GM23248 (cell line): ENCODE measurements around the gene MPC1. TPM values are rescaled to one million over a fixed set of nuclear protein-coding genes. Genes with fewer than 3 reads are reported as not detected.

Experiments used
- DNase-seq: peaks from one replicate; pipeline ENCODE4 v3.0.0-alpha.2; 2015
- H2AFZ ChIP-seq: fragments of 200-600 bp; sonication (generic); 2 replicates; pipeline ENCODE4 v1.6.1; 2016; ENCODE audit warnings: antibody characterized with exemption
- H3F3A ChIP-seq: fragments of 200-600 bp; sonication (generic); 2 replicates; pipeline ENCODE4 v1.6.1; 2016; ENCODE audit warnings: mild to moderate bottlenecking, antibody characterized with exemption, mixed run types; ENCODE audit not compliant: insufficient read depth
- H3K27ac ChIP-seq: fragments of 200-600 bp; sonication (generic); 2 replicates; pipeline ENCODE4 v1.5.1; 2016; ENCODE audit warnings: mild to moderate bottlenecking
- H3K27me3 ChIP-seq: fragments of 200-600 bp; sonication (generic); replicated peaks from 2 replicates; pipeline ENCODE4 v1.6.1; 2016; ENCODE audit warnings: mild to moderate bottlenecking; ENCODE audit not compliant: insufficient read depth
- H3K36me3 ChIP-seq: fragments of 200-600 bp; sonication (generic); 2 replicates; pipeline ENCODE4 v1.6.1; 2016; ENCODE audit warnings: low read depth, mild to moderate bottlenecking
- H3K4me1 ChIP-seq: fragments of 200-600 bp; sonication (generic); 2 replicates; pipeline ENCODE4 v1.6.1; 2016; ENCODE audit warnings: mild to moderate bottlenecking; ENCODE audit not compliant: insufficient read depth
- H3K4me2 ChIP-seq: fragments of 200-600 bp; sonication (generic); one replicate; pipeline ENCODE4 v1.6.1; 2016; ENCODE audit warnings: mild to moderate bottlenecking; ENCODE audit not compliant: unreplicated experiment
- H3K4me3 ChIP-seq: fragments of 200-600 bp; sonication (generic); 2 replicates; pipeline ENCODE4 v1.5.1; 2016; ENCODE audit warnings: mild to moderate bottlenecking
- H3K79me2 ChIP-seq: fragments of 200-600 bp; sonication (generic); 2 replicates; pipeline ENCODE4 v1.6.1; 2016; ENCODE audit warnings: mild to moderate bottlenecking; ENCODE audit not compliant: insufficient read depth
- H3K9ac ChIP-seq: fragments of 200-600 bp; sonication (generic); 2 replicates; pipeline ENCODE4 v1.6.1; 2016; ENCODE audit warnings: mild to moderate bottlenecking
- H3K9me2 ChIP-seq: fragments of 200-600 bp; sonication (generic); 2 replicates; pipeline ENCODE4 v1.6.1; 2016; ENCODE audit warnings: mixed run types, mild to moderate bottlenecking, moderate library complexity; ENCODE audit not compliant: insufficient read depth
- H3K9me3 ChIP-seq: fragments of 200-600 bp; sonication (generic); one replicate; pipeline ENCODE4 v1.6.1; 2017; ENCODE audit warnings: low read depth
- H4K20me1 ChIP-seq: fragments of 200-600 bp; sonication (generic); 2 replicates; pipeline ENCODE4 v1.6.0; 2016; ENCODE audit not compliant: insufficient read depth
- EZH2 ChIP-seq: fragments of 200-600 bp; sonication (generic); IDR thresholded peaks from 2 replicates; pipeline ENCODE4 v1.6.1; 2018; ENCODE audit warnings: antibody characterized with exemption, mild to moderate bottlenecking; ENCODE audit not compliant: insufficient read depth, poor library complexity, severe bottlenecking
- EZH2phosphoT487 ChIP-seq: fragments of 200-600 bp; sonication (generic); IDR thresholded peaks from 2 replicates; pipeline ENCODE4 v1.6.1; 2018; ENCODE audit warnings: antibody characterized with exemption, moderate library complexity, mild to moderate bottlenecking, low read depth; ENCODE audit not compliant: insufficient read depth
- WGBS, 2 experiments: methylation state at CpG; one replicate each; pipeline ENCODE4 v1.1.6; 2015 to 2017; ENCODE audit warnings: low lambda C conversion rate in 2 of 2, low coverage in 1 of 2; ENCODE audit errors: missing lambda C conversion rate in 2 of 2; 5-methylcytosine and 5-hydroxymethylcytosine counted together
- in situ Hi-C: fragments of 300-500 bp; cut with MboI; formaldehyde crosslinking; loops from 2 replicates; pipeline ENCODE4 v1.15.0; 2020
- polyA plus RNA-seq: library from polyadenylated mRNA; unstranded; fragments of >200 nt; fragmentation: Nextera tagmentation; extraction: Ambion mirVana; gene quantifications from 2 replicates; pipeline ENCODE4 v1.2.1, GENCODE V29; 2016
- total RNA-seq: library from RNA; depleted of rRNA; stranded (reverse); fragments of >200 nt; shearing (Covaris generic); gene quantifications from 2 replicates; pipeline ENCODE4 v1.2.3, GENCODE V29; 2014

The MPC1 gene
- total and polyA plus RNA-seq, 2 experiments from 2014 or later, result 41.9 to 76.2 TPM

- Histone ChIP-seq H3K4me2 (no peak overlapping the region), H3K9me2 (no peaks in the 10 kb centered on the region), H3K27me3 (no peaks in the 10 kb centered on the region), H3K79me2 (peaks cover 100% of the 10 kb centered on the region), H3K4me1 (0 out of 2 replicates have a peak, but pooled peaks cover 5% of the 10 kb centered on the region), H3K27ac (no peak overlapping the region), H3K36me3 (peaks cover 6% of the 10 kb centered on the region; the same call in 1 of the 2 replicates), H3F3A (0 out of 2 replicates have a peak, but pooled peaks cover 12% of the 10 kb centered on the region), H3K9me3 (no peaks in the 10 kb centered on the region), H3K4me3 (no peak overlapping the region), H3K9ac (no peak overlapping the region), H4K20me1 (no peaks in the 10 kb centered on the region), H2AFZ (no peak overlapping the region)
- no peak for DNase-seq
- whole genome bisulfite sequencing, 2 experiments, result 91 to 93% methylated on average over 8 of the region's 8 CpGs
- in situ Hi-C loops, result no loop called here
- TF ChIP-seq EZH2 (no peak), EZH2phosphoT487 (no peak)
These were observed 47.9 kb downstream of the MPC1 start for GRCh38 chr6:166334878-166335277.

- Histone ChIP-seq H3K27ac (no peak overlapping the region), H3K79me2 (peaks cover 100% of the 10 kb centered on the region), H3K9me3 (no peaks in the 10 kb centered on the region), H3K4me1 (0 out of 2 replicates have a peak, but pooled peaks cover 5% of the 10 kb centered on the region), H3K4me3 (no peak overlapping the region), H3K9ac (no peak overlapping the region), H3K36me3 (peaks cover 6% of the 10 kb centered on the region; the same call in 1 of the 2 replicates), H3K4me2 (no peak overlapping the region), H4K20me1 (no peaks in the 10 kb centered on the region), H3F3A (0 out of 2 replicates have a peak, but pooled peaks cover 12% of the 10 kb centered on the region), H3K9me2 (no peaks in the 10 kb centered on the region), H2AFZ (no peak overlapping the region), H3K27me3 (no peaks in the 10 kb centered on the region)
- in situ Hi-C loops, result no loop called here
- 89% methylated on average over 23 of the region's 23 CpGs for WGBS, 2 experiments
- TF ChIP-seq EZH2phosphoT487 (no peak), EZH2 (no peak)
- DNase-seq, result no peak
These were observed 49.4 kb downstream of the MPC1 start for GRCh38 chr6:166333172-166333995.

GRCh38 chr6:166331503-166332415 is 51.0 kb downstream of the MPC1 start:
- Histone ChIP-seq H3K27me3 (no peaks in the 10 kb centered on the region), H3K4me3 (no peak overlapping the region), H3K27ac (no peak overlapping the region), H3F3A (0 out of 2 replicates have a peak, but pooled peaks cover 12% of the 10 kb centered on the region), H4K20me1 (no peaks in the 10 kb centered on the region), H3K9me2 (no peaks in the 10 kb centered on the region), H3K4me1 (0 out of 2 replicates have a peak, but pooled peaks cover 5% of the 10 kb centered on the region), H3K79me2 (peaks cover 100% of the 10 kb centered on the region), H3K36me3 (peaks cover 9% of the 10 kb centered on the region), H3K9ac (no peak overlapping the region), H3K9me3 (no peaks in the 10 kb centered on the region), H3K4me2 (no peak overlapping the region), H2AFZ (no peak overlapping the region)
- TF ChIP-seq EZH2, result no peak
- TF ChIP-seq EZH2phosphoT487, result no peak
- no peak for DNase-seq
- 91 to 92% methylated on average over 13 of the region's 13 CpGs for WGBS, 2 experiments
- in situ Hi-C loops, result no loop called here

GRCh38 chr6:166330612-166331011 is 52.1 kb downstream of the MPC1 start:
- Histone ChIP-seq H3K27ac (no peak overlapping the region), H4K20me1 (no peaks in the 10 kb centered on the region), H3K9me3 (no peaks in the 10 kb centered on the region), H3K27me3 (no peaks in the 10 kb centered on the region), H2AFZ (no peak overlapping the region), H3K9ac (no peak overlapping the region), H3K4me2 (peak overlapping the region; percentile 29), H3K79me2 (peaks cover 95% of the 10 kb centered on the region), H3F3A (0 out of 2 replicates have a peak, but pooled peaks cover 12% of the 10 kb centered on the region), H3K4me3 (peak overlapping the region; percentile 24; the same call in 1 of the 2 replicates), H3K9me2 (no peaks in the 10 kb centered on the region), H3K36me3 (peaks cover 9% of the 10 kb centered on the region), H3K4me1 (0 out of 2 replicates have a peak, but pooled peaks cover 5% of the 10 kb centered on the region)
- WGBS, 2 experiments, result 12 to 23% methylated on average over 11 of the region's 11 CpGs
- peak; percentile 71 for DNase-seq
- no peak for TF ChIP-seq EZH2phosphoT487
- no peak for TF ChIP-seq EZH2
- in situ Hi-C loops, result no loop called here
